NOMO-1 (cell line): ENCODE data around the gene CFAP119.
A peak's percentile ranks its signal among the peaks of the same experiment; 100 is the strongest.

Experiments
- DNase-seq, 2 experiments: peaks; one replicate each; lab custom pipeline; 2025; ENCODE audit not compliant: unreplicated experiment in 2 of 2; lab: John Stamatoyannopoulos, UW

Gene CFAP119

GRCh38 chr16:30741461-30741914 lies 20.4 kb downstream of the CFAP119 start:
- DNase-seq, result no peak

- DNase-seq, result no peak
Measured at GRCh38 chr16:30740364-30741251, 21.3 kb downstream of the CFAP119 start.

GRCh38 chr16:30738984-30739951 lies 22.6 kb downstream of the CFAP119 start:
- DNase-seq, result no peak

- no peak for DNase-seq
Measured at GRCh38 chr16:30737794-30738648, 23.8 kb downstream of the CFAP119 start.

GRCh38 chr16:30736995-30737793 lies 24.7 kb downstream of the CFAP119 start:
- DNase-seq, result no peak

GRCh38 chr16:30731411-30731810 lies 30.5 kb downstream of the CFAP119 start:
- no peak for DNase-seq

GRCh38 chr16:30728899-30729672 lies 32.8 kb downstream of the CFAP119 start:
- DNase-seq, result peak in 1 of 2 experiments; percentile 21

- DNase-seq, result no peak
Measured at GRCh38 chr16:30728321-30728720, 33.5 kb downstream of the CFAP119 start.

GRCh38 chr16:30725418-30725792 lies 36.5 kb downstream of the CFAP119 start:
- no peak for DNase-seq

- DNase-seq, result peak; percentile 81 to 86
Measured at GRCh38 chr16:30724641-30725417, 37.0 kb downstream of the CFAP119 start.

GRCh38 chr16:30723725-30724355 lies 38.0 kb downstream of the CFAP119 start:
- DNase-seq, result no peak

- DNase-seq, result no peak
Measured at GRCh38 chr16:30722916-30723315, 38.9 kb downstream of the CFAP119 start.

GRCh38 chr16:30722443-30722842 lies 39.4 kb downstream of the CFAP119 start:
- no peak for DNase-seq

- no peak for DNase-seq
Measured at GRCh38 chr16:30721606-30722005, 40.3 kb downstream of the CFAP119 start.

GRCh38 chr16:30721167-30721566 lies 40.7 kb downstream of the CFAP119 start:
- no peak for DNase-seq

GRCh38 chr16:30720694-30721093 lies 41.2 kb downstream of the CFAP119 start:
- DNase-seq, result no peak

GRCh38 chr16:30720086-30720485 lies 41.8 kb downstream of the CFAP119 start:
- no peak for DNase-seq
